Neural cell (in vitro differentiated cells): ENCODE measurements around the gene TMEM89. TPM values are rescaled to one million over a fixed set of nuclear protein-coding genes. Genes with fewer than 3 reads are reported as not detected.

Experiments
- H2AFZ ChIP-seq: fragments of 200-600, 300-800 bp; sonication (generic), shearing (Covaris generic); 2 replicates; pipeline ENCODE4 v1.6.0; 2014; ENCODE audit warnings: low read depth, mild to moderate bottlenecking, antibody characterized with exemption, low read length, moderate library complexity
- H3F3A ChIP-seq: fragments of 200-600 bp; shearing (Covaris generic); 2 replicates; pipeline ENCODE4 v1.6.1; 2016; ENCODE audit warnings: mild to moderate bottlenecking, moderate library complexity, mixed read lengths, antibody characterized with exemption, low read length; ENCODE audit not compliant: insufficient read depth, poor library complexity, severe bottlenecking
- H3K27ac ChIP-seq: fragments of 200-600, 300-800 bp; sonication (generic), shearing (Covaris generic); 2 replicates; pipeline ENCODE4 v1.5.1; 2014; ENCODE audit warnings: mild to moderate bottlenecking, low read length, moderate library complexity
- H3K27me3 ChIP-seq: fragments of 300-800, 200-600 bp; sonication (generic), shearing (Covaris generic); 2 replicates; pipeline ENCODE4 v1.6.0; 2014; ENCODE audit warnings: mild to moderate bottlenecking, low read depth, low read length, moderate library complexity; ENCODE audit not compliant: insufficient read depth
- H3K36me3 ChIP-seq: fragments of 300-800, 200-600 bp; sonication (generic), shearing (Covaris generic); 2 replicates; pipeline ENCODE4 v1.5.1; 2014; ENCODE audit warnings: mild to moderate bottlenecking, antibody characterized with exemption, low read length, moderate library complexity; ENCODE audit not compliant: insufficient read depth
- H3K4me2 ChIP-seq: fragments of 300-800, 200-600 bp; sonication (generic), shearing (Covaris generic); 2 replicates; pipeline ENCODE4 v1.6.0; 2014; ENCODE audit warnings: mild to moderate bottlenecking, low read length
- H3K4me3 ChIP-seq: fragments of 300-800, 200-600 bp; sonication (generic), shearing (Covaris generic); 2 replicates; pipeline ENCODE4 v1.5.1; 2014; ENCODE audit warnings: mild to moderate bottlenecking, low read length, moderate library complexity
- H3K79me2 ChIP-seq: fragments of 200-600 bp; shearing (Covaris generic); replicated peaks from 2 replicates; pipeline ENCODE4 v1.6.0; 2014; ENCODE audit warnings: mild to moderate bottlenecking, low read length, moderate library complexity; ENCODE audit not compliant: insufficient read depth
- H3K9ac ChIP-seq: fragments of 300-800, 200-600 bp; sonication (generic), shearing (Covaris generic); 2 replicates; pipeline ENCODE4 v1.6.1; 2016; ENCODE audit warnings: mild to moderate bottlenecking, low read length, mixed read lengths
- H3K9me2 ChIP-seq: fragments of 200-600 bp; shearing (Covaris generic); 2 replicates; pipeline ENCODE4 v1.6.1; 2016; ENCODE audit warnings: mild to moderate bottlenecking, low read length, mixed read lengths; ENCODE audit not compliant: insufficient read depth
- H3K9me3 ChIP-seq: fragments of 200-600, 300-800 bp; sonication (generic), shearing (Covaris generic); 2 replicates; pipeline ENCODE4 v1.6.1; 2016; ENCODE audit warnings: mild to moderate bottlenecking, mixed run types, low read length, moderate library complexity, mixed read lengths
- H4K20me1 ChIP-seq: fragments of 200-600 bp; shearing (Covaris generic); 2 replicates; pipeline ENCODE4 v1.6.1; 2016; ENCODE audit warnings: mild to moderate bottlenecking, mixed run types; ENCODE audit not compliant: insufficient read depth
- EP300 ChIP-seq: fragments of 450-650 bp; conservative IDR thresholded peaks from 2 replicates; pipeline ENCODE4 v1.6.1; 2014; ENCODE audit warnings: antibody characterized with exemption, mild to moderate bottlenecking, moderate library complexity; ENCODE audit not compliant: poor library complexity, severe bottlenecking
- EZH2 ChIP-seq: fragments of 200-600, 300-800 bp; shearing (Covaris generic), sonication (generic); IDR thresholded peaks from 2 replicates; pipeline ENCODE4 v1.6.1; 2014; ENCODE audit warnings: antibody characterized with exemption, low read length, borderline replicate concordance, mild to moderate bottlenecking; ENCODE audit not compliant: insufficient read depth, poor library complexity, severe bottlenecking
- MXI1 ChIP-seq: fragments of 450-650 bp; conservative IDR thresholded peaks from 2 replicates; pipeline ENCODE4 v1.6.1; 2014; ENCODE audit warnings: antibody characterized with exemption, mild to moderate bottlenecking; ENCODE audit not compliant: poor library complexity, severe bottlenecking
- POLR2AphosphoS5 ChIP-seq: IDR thresholded peaks from 2 replicates; pipeline ENCODE4 v1.6.1; 2012
- RAD21 ChIP-seq: fragments of 450-650 bp; conservative IDR thresholded peaks from 2 replicates; pipeline ENCODE4 v1.6.1; 2014; ENCODE audit warnings: antibody characterized with exemption, mild to moderate bottlenecking, moderate library complexity
- SMC3 ChIP-seq: fragments of 450-650 bp; conservative IDR thresholded peaks from 2 replicates; pipeline ENCODE4 v1.6.1; 2014; ENCODE audit warnings: antibody characterized with exemption, mild to moderate bottlenecking, moderate library complexity; ENCODE audit not compliant: poor library complexity
- TAF1 ChIP-seq: IDR thresholded peaks from 2 replicates; pipeline ENCODE4 v1.6.1; 2012; ENCODE audit warnings: low read depth
- polyA plus RNA-seq: library from polyadenylated mRNA; depleted of rRNA; stranded (reverse); fragments of >200 nt; gene quantifications from 2 replicates; pipeline ENCODE4 v1.2.3, GENCODE V29; 2014
- TF ChIP-seq, protein P1 (sequence below): IDR thresholded peaks from 2 replicates; pipeline ENCODE4 v1.6.1; 2012; ENCODE audit warnings: borderline replicate concordance
- TF ChIP-seq, protein P2 (sequence below): fragments of 450-650 bp; IDR thresholded peaks from 2 replicates; pipeline ENCODE4 v1.5.1; 2014; ENCODE audit warnings: antibody characterized with exemption, mild to moderate bottlenecking, moderate library complexity; ENCODE audit not compliant: poor library complexity, severe bottlenecking

The TMEM89 gene
- polyA plus RNA-seq, 1 donor from 2014 or later: 0.52 TPM

DNA sequence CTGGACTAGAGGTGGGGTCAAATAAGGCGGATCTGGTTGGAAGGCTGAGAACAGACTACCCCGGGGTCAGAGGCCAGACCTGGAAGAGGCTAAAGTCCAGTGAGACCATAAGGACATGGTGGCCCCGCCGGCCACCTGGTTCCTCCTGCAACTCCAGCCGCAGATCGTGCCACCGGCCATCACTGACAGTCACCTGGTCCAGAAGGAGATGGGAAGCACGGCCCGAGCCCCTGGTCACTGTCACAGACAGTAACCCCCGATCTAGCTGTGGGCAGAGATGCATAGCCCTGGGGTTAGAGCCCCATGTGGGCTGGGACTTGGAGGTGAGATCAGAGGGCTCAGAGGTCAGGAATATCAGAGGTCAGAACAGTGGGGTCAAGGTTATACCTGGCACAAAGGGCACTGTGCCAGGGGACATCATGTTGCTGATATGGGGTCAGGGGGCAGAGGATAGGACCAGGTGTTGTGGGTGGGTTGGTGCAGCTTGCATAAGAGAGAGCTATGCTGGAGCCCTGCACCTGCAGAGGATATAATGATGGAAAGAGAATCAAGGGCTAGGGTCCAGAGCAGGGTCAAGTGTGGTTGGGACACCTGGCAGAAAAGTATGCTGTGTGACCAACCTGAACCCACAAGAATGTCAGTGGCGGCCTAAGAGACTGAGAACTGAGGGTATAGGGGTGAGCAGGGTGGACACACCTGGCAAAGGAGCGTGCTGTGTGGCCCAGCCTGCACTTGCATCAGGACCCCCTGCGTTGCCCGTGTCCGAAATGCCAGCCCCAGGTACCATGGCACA lies 31.6 kb upstream of the TMEM89 start:
- H3K36me3 ChIP-seq: peaks cover 20% of the 10 kb centered on the region

DNA sequence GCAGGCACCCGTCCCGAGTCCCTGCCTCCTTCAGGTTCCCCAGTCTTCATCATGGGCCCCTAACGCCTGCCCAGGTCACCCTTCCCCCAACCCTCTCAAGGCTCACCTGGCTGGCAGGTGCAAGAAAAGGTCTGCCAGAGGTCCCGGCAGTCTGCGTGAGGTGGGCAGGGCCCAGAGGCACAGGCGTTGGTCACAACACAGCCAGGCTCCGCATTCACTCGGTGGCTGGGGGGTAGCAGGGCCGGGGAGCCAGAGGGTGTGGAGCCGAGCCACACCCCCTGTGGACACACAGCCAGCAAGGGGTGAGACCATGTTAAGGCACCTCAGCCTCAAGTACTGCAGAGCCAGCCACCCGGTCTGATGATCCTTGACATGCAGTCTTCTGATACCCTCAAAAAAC lies 30.2 kb upstream of the TMEM89 start:
- Histone ChIP-seq H3K27ac (no peak overlapping the region), H3K9ac (no peak overlapping the region), H4K20me1 (peaks cover 8% of the 10 kb centered on the region), H3K9me3 (peaks cover 4% of the 10 kb centered on the region), H2AFZ (no peak overlapping the region), H3K9me2 (no peaks in the 10 kb centered on the region), H3F3A (no peaks in the 10 kb centered on the region), H3K27me3 (no peaks in the 10 kb centered on the region), H3K4me3 (no peak overlapping the region), H3K36me3 (peaks cover 9% of the 10 kb centered on the region), H3K79me2 (peaks cover 3% of the 10 kb centered on the region), H3K4me2 (no peak overlapping the region)
- TF ChIP-seq EP300 (no peak), RAD21 (no peak), EZH2 (no peak), TAF1 (no peak), POLR2AphosphoS5 (no peak), MXI1 (no peak), SMC3 (no peak)
- TF ChIP-seq, protein P1, sequence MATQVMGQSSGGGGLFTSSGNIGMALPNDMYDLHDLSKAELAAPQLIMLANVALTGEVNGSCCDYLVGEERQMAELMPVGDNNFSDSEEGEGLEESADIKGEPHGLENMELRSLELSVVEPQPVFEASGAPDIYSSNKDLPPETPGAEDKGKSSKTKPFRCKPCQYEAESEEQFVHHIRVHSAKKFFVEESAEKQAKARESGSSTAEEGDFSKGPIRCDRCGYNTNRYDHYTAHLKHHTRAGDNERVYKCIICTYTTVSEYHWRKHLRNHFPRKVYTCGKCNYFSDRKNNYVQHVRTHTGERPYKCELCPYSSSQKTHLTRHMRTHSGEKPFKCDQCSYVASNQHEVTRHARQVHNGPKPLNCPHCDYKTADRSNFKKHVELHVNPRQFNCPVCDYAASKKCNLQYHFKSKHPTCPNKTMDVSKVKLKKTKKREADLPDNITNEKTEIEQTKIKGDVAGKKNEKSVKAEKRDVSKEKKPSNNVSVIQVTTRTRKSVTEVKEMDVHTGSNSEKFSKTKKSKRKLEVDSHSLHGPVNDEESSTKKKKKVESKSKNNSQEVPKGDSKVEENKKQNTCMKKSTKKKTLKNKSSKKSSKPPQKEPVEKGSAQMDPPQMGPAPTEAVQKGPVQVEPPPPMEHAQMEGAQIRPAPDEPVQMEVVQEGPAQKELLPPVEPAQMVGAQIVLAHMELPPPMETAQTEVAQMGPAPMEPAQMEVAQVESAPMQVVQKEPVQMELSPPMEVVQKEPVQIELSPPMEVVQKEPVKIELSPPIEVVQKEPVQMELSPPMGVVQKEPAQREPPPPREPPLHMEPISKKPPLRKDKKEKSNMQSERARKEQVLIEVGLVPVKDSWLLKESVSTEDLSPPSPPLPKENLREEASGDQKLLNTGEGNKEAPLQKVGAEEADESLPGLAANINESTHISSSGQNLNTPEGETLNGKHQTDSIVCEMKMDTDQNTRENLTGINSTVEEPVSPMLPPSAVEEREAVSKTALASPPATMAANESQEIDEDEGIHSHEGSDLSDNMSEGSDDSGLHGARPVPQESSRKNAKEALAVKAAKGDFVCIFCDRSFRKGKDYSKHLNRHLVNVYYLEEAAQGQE: no peak
- TF ChIP-seq, protein P2, sequence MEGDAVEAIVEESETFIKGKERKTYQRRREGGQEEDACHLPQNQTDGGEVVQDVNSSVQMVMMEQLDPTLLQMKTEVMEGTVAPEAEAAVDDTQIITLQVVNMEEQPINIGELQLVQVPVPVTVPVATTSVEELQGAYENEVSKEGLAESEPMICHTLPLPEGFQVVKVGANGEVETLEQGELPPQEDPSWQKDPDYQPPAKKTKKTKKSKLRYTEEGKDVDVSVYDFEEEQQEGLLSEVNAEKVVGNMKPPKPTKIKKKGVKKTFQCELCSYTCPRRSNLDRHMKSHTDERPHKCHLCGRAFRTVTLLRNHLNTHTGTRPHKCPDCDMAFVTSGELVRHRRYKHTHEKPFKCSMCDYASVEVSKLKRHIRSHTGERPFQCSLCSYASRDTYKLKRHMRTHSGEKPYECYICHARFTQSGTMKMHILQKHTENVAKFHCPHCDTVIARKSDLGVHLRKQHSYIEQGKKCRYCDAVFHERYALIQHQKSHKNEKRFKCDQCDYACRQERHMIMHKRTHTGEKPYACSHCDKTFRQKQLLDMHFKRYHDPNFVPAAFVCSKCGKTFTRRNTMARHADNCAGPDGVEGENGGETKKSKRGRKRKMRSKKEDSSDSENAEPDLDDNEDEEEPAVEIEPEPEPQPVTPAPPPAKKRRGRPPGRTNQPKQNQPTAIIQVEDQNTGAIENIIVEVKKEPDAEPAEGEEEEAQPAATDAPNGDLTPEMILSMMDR: no peak

More for the DNA sequence above, 31.6 kb upstream of the TMEM89 start:
- H3K79me2 ChIP-seq: peaks cover 5% of the 10 kb centered on the region
- TF ChIP-seq EP300 (no peak), TAF1 (no peak), RAD21 (no peak), EZH2 (no peak), POLR2AphosphoS5 (no peak), SMC3 (no peak), MXI1 (no peak)
- TF ChIP-seq, protein P2: no peak
- TF ChIP-seq, protein P1: no peak
- no peak overlapping the region for H2AFZ ChIP-seq
- H3K9me3 ChIP-seq: peaks cover 9% of the 10 kb centered on the region
- peaks cover 8% of the 10 kb centered on the region for H4K20me1 ChIP-seq
- H3K9me2 ChIP-seq: no peaks in the 10 kb centered on the region
- no peak overlapping the region for H3K4me2 ChIP-seq
- H3K4me3 ChIP-seq: no peak overlapping the region
- no peak overlapping the region for H3K27ac ChIP-seq
- no peaks in the 10 kb centered on the region for H3K27me3 ChIP-seq
- no peak overlapping the region for H3K9ac ChIP-seq
- H3F3A ChIP-seq: no peaks in the 10 kb centered on the region
